PFSK-1 (cell line): ENCODE results near the gene IL17RD.

Experiments used
- FOXP2 ChIP-seq: optimal IDR thresholded peaks from 2 replicates; pipeline ENCODE3; 2011; ENCODE audit warnings: borderline replicate concordance, control low read depth, inconsistent platforms; ENCODE audit not compliant: insufficient read depth; ENCODE audit errors: extremely low read length, extremely low read depth
- POLR2AphosphoS5 ChIP-seq: IDR thresholded peaks from 2 replicates; pipeline ENCODE4 v1.6.1; 2012; ENCODE audit warnings: low read depth, mild to moderate bottlenecking, control low read depth, low read length, moderate library complexity
- REST ChIP-seq, 2 experiments: IDR thresholded peaks; 2 replicates each; pipeline versions ENCODE4 v1.6.1 to v1.8.0; 2011 to 2012; ENCODE audit warnings: low read depth in 2 of 2, low read length in 2 of 2, control low read depth in 1 of 2, inconsistent platforms in 1 of 2, mild to moderate bottlenecking in 1 of 2, moderate library complexity in 1 of 2; ENCODE audit not compliant: insufficient read depth in 1 of 2
- SIN3A ChIP-seq: IDR thresholded peaks from 2 replicates; pipeline ENCODE4 v1.6.1; 2012; ENCODE audit warnings: mild to moderate bottlenecking, low read length, moderate library complexity, borderline replicate concordance; ENCODE audit not compliant: insufficient read depth
- TAF1 ChIP-seq: IDR thresholded peaks from 2 replicates; pipeline ENCODE4 v1.6.1; 2012; ENCODE audit warnings: low read length, control low read depth, borderline replicate concordance; ENCODE audit not compliant: insufficient read depth

The IL17RD gene

DNA sequence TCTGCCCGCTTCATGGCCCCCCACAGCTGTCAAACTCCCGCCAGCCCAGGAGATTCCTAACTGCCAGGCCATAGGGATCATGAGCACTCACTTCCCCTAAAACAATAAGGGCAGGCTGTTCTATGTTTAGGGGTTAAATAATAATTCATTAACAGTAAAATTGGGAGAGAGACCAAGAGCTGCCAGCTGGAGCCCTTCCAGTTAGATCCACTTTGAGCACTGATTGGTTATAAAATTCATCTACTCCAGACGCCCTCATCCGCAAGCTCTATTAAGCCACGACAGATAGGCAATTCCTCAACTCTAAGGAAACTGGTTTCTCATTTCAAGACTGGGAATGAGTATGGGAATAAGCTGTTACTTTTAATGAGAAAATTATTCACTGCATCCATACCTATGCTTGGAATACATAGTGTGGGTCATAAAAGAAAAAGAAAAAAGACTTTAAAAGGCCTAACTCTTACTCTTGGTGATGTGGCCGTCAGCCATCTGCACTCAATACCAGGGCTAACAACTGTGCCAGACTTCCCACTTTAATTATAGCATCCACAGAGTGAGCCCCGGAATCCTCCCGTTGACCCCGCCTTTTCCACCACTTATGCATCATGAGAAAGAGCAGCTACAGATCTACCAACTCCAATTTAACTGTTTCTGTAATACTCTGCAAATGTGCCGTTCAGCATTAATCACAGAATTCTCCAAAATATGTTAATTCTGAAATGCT lies 44.5 kb downstream of the IL17RD start:
- TF ChIP-seq REST (IDR thresholded peaks at IDR 0.05; ENCODE audit: insufficient read depth in 1 of 2, low read depth in 2 of 2, low read length in 2 of 2) (no peak), POLR2AphosphoS5 (no peak), TAF1 (no peak), FOXP2 (no peak), SIN3A (no peak)

GRCh38 chr3:57120040-57120439 lies 45.1 kb downstream of the IL17RD start:
- no peak for TF ChIP-seq TAF1
- TF ChIP-seq POLR2AphosphoS5 = no peak
- TF ChIP-seq FOXP2 = no peak
- no peak for TF ChIP-seq REST (IDR thresholded peaks at IDR 0.05; ENCODE audit: insufficient read depth in 1 of 2, low read depth in 2 of 2, low read length in 2 of 2)
- no peak for TF ChIP-seq SIN3A

GRCh38 chr3:57118254-57118653 lies 46.9 kb downstream of the IL17RD start:
- TF ChIP-seq POLR2AphosphoS5 = no peak
- no peak for TF ChIP-seq FOXP2
- no peak for TF ChIP-seq REST (IDR thresholded peaks at IDR 0.05; ENCODE audit: insufficient read depth in 1 of 2, low read depth in 2 of 2, low read length in 2 of 2)
- no peak for TF ChIP-seq SIN3A
- TF ChIP-seq TAF1 = no peak

- TF ChIP-seq POLR2AphosphoS5 = no peak
- TF ChIP-seq SIN3A = no peak
- TF ChIP-seq FOXP2 = no peak
- no peak for TF ChIP-seq TAF1
- no peak for TF ChIP-seq REST (IDR thresholded peaks at IDR 0.05; ENCODE audit: insufficient read depth in 1 of 2, low read depth in 2 of 2, low read length in 2 of 2)
These were observed 48.7 kb downstream of the IL17RD start for GRCh38 chr3:57116501-57116900.
